ENCODE results near the gene MLYCD. TPM values are rescaled to one million over a fixed set of nuclear protein-coding genes. Genes with fewer than 3 reads are reported as not detected.

The MLYCD gene
- total RNA-seq, 3 donors from 2014 or later (not counting 1 experiment from before 2014, with no cell fraction given): 8.5 to 13.2 (median 11.9) TPM

GRCh38 chr16:83952940-83953795 lies 54.3 kb downstream of the MLYCD start, which contains the start of gene OSGIN1:
Gene OSGIN1 (plus strand): TSS chr16:83953240. CDS start chr16:83957672, 4,432 bp downstream.
- peaks cover 0 to 15% of the 10 kb centered on the region in 2 donors for H3K4me1 Mint-ChIP-seq
- no peaks in the 10 kb centered on the region for H3K9me3 ChIP-seq (ENCODE audit: control insufficient read depth, insufficient read depth, low read length)
- ATAC-seq (peak; percentile 77 to 96 (median 84)), DNase-seq (peak; percentile 47 to 57)
- H3K36me3 ChIP-seq (ENCODE audit: control insufficient read depth, insufficient read depth, low read length): no peaks in the 10 kb centered on the region
- H3K36me3 Mint-ChIP-seq: no peaks in the 10 kb centered on the region
- no peak within 1 kb of the TSS for H3K27ac ChIP-seq (ENCODE audit: low read length)
- H3K9me3 Mint-ChIP-seq: no peaks in the 10 kb centered on the region
- no peak for TF ChIP-seq CTCF (IDR thresholded peaks at IDR 0.05)
- H3K27me3 Mint-ChIP-seq (ENCODE audit: low read depth in 2 of 2): peaks cover 0 to 12% of the 10 kb centered on the region in 2 donors
- H3K4me3 ChIP-seq (ENCODE audit: low read length): no peak within 1 kb of the TSS
- peaks cover 7% of the 10 kb centered on the region for H3K27me3 ChIP-seq (ENCODE audit: control insufficient read depth, insufficient read depth, low read length)
- intact Hi-C loops (cut with micrococcal nuclease): no loop called here
- WGBS (ENCODE audit: insufficient coverage): 8% methylated on average over 29 of the region's 30 CpGs
- H3K4me3 Mint-ChIP-seq: no peak within 1 kb of the TSS
- peaks cover 18% of the 10 kb centered on the region for H3K4me1 ChIP-seq (ENCODE audit: control insufficient read depth, insufficient read depth, low read length)
- peak within 1 kb of the TSS in 1 of 2 donors; percentile 38 for H3K27ac Mint-ChIP-seq

GRCh38 chr16:83953796-83954576 lies 55.1 kb downstream of the MLYCD start:
- ATAC-seq (no peak), DNase-seq (peak in 1 of 2 donors; percentile 41)
- Mint-ChIP-seq H3K27me3 (ENCODE audit: low read depth in 2 of 2) (peaks cover 0 to 12% of the 10 kb centered on the region in 2 donors), H3K4me3 (no peak overlapping the region), H3K4me1 (peaks cover 0 to 15% of the 10 kb centered on the region in 2 donors), H3K9me3 (no peaks in the 10 kb centered on the region), H3K27ac (peak overlapping the region in 1 of 2 donors; percentile 11), H3K36me3 (no peaks in the 10 kb centered on the region)
- Histone ChIP-seq H3K4me3 (ENCODE audit: low read length) (no peak overlapping the region), H3K36me3 (ENCODE audit: control insufficient read depth, insufficient read depth, low read length) (no peaks in the 10 kb centered on the region), H3K27ac (ENCODE audit: low read length) (no peak overlapping the region), H3K9me3 (ENCODE audit: control insufficient read depth, insufficient read depth, low read length) (no peaks in the 10 kb centered on the region), H3K27me3 (ENCODE audit: control insufficient read depth, insufficient read depth, low read length) (peaks cover 7% of the 10 kb centered on the region), H3K4me1 (ENCODE audit: control insufficient read depth, insufficient read depth, low read length) (peaks cover 18% of the 10 kb centered on the region)
- WGBS (ENCODE audit: insufficient coverage): 50% methylated on average over 10 of the region's 19 CpGs
- TF ChIP-seq CTCF (IDR thresholded peaks at IDR 0.05): no peak
- intact Hi-C loops (cut with micrococcal nuclease): no loop called here

GRCh38 chr16:83954577-83955016 lies 55.7 kb downstream of the MLYCD start:
- WGBS (ENCODE audit: insufficient coverage): 66% methylated on average over 9 of the region's 9 CpGs
- Mint-ChIP-seq H3K4me3 (no peak overlapping the region), H3K27me3 (ENCODE audit: low read depth in 2 of 2) (peaks cover 0 to 12% of the 10 kb centered on the region in 2 donors), H3K36me3 (no peaks in the 10 kb centered on the region), H3K9me3 (no peaks in the 10 kb centered on the region), H3K4me1 (peaks cover 0 to 15% of the 10 kb centered on the region in 2 donors), H3K27ac (peak overlapping the region in 1 of 2 donors; percentile 11)
- H3K27ac ChIP-seq (ENCODE audit: low read length): no peak overlapping the region
- H3K27me3 ChIP-seq (ENCODE audit: control insufficient read depth, insufficient read depth, low read length): peaks cover 7% of the 10 kb centered on the region
- peaks cover 18% of the 10 kb centered on the region for H3K4me1 ChIP-seq (ENCODE audit: control insufficient read depth, insufficient read depth, low read length)
- H3K9me3 ChIP-seq (ENCODE audit: control insufficient read depth, insufficient read depth, low read length): no peaks in the 10 kb centered on the region
- no peak for TF ChIP-seq CTCF (IDR thresholded peaks at IDR 0.05)
- no peaks in the 10 kb centered on the region for H3K36me3 ChIP-seq (ENCODE audit: control insufficient read depth, insufficient read depth, low read length)
- intact Hi-C loops (cut with micrococcal nuclease): loop anchor here (5.0 kb wide), 2 partner anchors 233 to 553 kb away; partner anchors contain the start of gene TAF1C
- ATAC-seq: peak in 1 of 3 donors; percentile 37
- DNase-seq: no peak
- no peak overlapping the region for H3K4me3 ChIP-seq (ENCODE audit: low read length)
